WTC11 (cell line): ENCODE data around the gene KCNMA1. TPM values are rescaled to one million over a fixed set of nuclear protein-coding genes. Genes with fewer than 3 reads are reported as not detected.

Source experiments
- ATAC-seq: fragments of 200-7000 bp; cut with Tn5 transposase; 2 replicates; pipeline ENCODE4 v1.10.0; 2021; ENCODE audit warnings: mild to moderate bottlenecking, moderate library complexity
- CTCF ChIA-PET: fragments of 300-600 bp; sonication (Branson Sonifier 250); formaldehyde crosslinking; loops from one replicate; lab custom pipeline; 2021; ENCODE audit warnings: antibody characterized with exemption; lab: Charles Lee
- POLR2A ChIA-PET: fragments of 350-600 bp; sonication (Branson Sonifier 250); formaldehyde crosslinking; loops from one replicate; lab custom pipeline; 2021; ENCODE audit warnings: antibody characterized with exemption; lab: Charles Lee
- DNase-seq: peaks from one replicate; pipeline ENCODE4 v3.0.0; 2021; ENCODE audit warnings: low spot score
- H3K27ac Mint-ChIP-seq: 2 replicates; pipeline ENCODE4 v1.8.0; 2021; ENCODE audit warnings: mixed read lengths
- H3K27me3 Mint-ChIP-seq: 2 replicates; pipeline ENCODE4 v1.8.0; 2021; ENCODE audit warnings: low read depth, mild to moderate bottlenecking, moderate library complexity, mixed read lengths
- H3K36me3 Mint-ChIP-seq: 2 replicates; pipeline ENCODE4 v1.8.0; 2021; ENCODE audit warnings: mixed read lengths
- H3K4me1 Mint-ChIP-seq: 2 replicates; pipeline ENCODE4 v1.8.0; 2022; ENCODE audit warnings: mixed read lengths
- H3K4me3 Mint-ChIP-seq: 2 replicates; pipeline ENCODE4 v1.8.0; 2021; ENCODE audit warnings: mild to moderate bottlenecking, moderate library complexity, mixed read lengths
- H3K9me3 Mint-ChIP-seq: 2 replicates; pipeline ENCODE4 v1.8.0; 2021; ENCODE audit warnings: mixed read lengths
- ARID4B ChIP-seq: sonication (generic); formaldehyde crosslinking; IDR thresholded peaks from 2 replicates; pipeline ENCODE4 v1.8.0; 2023; ENCODE audit warnings: missing genetic modification reagents, mild to moderate bottlenecking, borderline replicate concordance
- ATF1 ChIP-seq: sonication (generic); formaldehyde crosslinking; IDR thresholded peaks from 2 replicates; pipeline ENCODE4 v1.8.1; 2023; ENCODE audit warnings: mild to moderate bottlenecking, moderate library complexity, missing genetic modification reagents
- ETV6 ChIP-seq: sonication (generic); formaldehyde crosslinking; IDR thresholded peaks from 2 replicates; pipeline ENCODE4 v1.8.1; 2022; ENCODE audit warnings: mild to moderate bottlenecking, missing genetic modification reagents
- FOXJ3 ChIP-seq: sonication (generic); formaldehyde crosslinking; IDR thresholded peaks from 2 replicates; pipeline ENCODE4 v1.9.0; 2021; ENCODE audit warnings: missing genetic modification reagents, mild to moderate bottlenecking, borderline replicate concordance
- HMGXB4 ChIP-seq: sonication (generic); formaldehyde crosslinking; IDR thresholded peaks from 2 replicates; pipeline ENCODE4 v1.8.1; 2023; ENCODE audit warnings: mild to moderate bottlenecking, moderate library complexity, missing genetic modification reagents
- JAZF1 ChIP-seq: fragments of 250-450 bp; sonication (Bioruptor Pico); IDR thresholded peaks from 2 replicates; pipeline ENCODE4 v1.9.0; 2021; ENCODE audit warnings: moderate library complexity, mild to moderate bottlenecking, inconsistent platforms
- KAT7 ChIP-seq: sonication (generic); formaldehyde crosslinking; IDR thresholded peaks from 2 replicates; pipeline ENCODE4 v1.8.1; 2023; ENCODE audit warnings: missing genetic modification reagents, mild to moderate bottlenecking, borderline replicate concordance
- OVOL2 ChIP-seq: fragments of 250-450 bp; sonication (Bioruptor Pico); IDR thresholded peaks from 2 replicates; pipeline ENCODE4 v1.9.0; 2021; ENCODE audit warnings: mild to moderate bottlenecking, borderline replicate concordance
- ZBTB21 ChIP-seq: sonication (generic); formaldehyde crosslinking; IDR thresholded peaks from 2 replicates; pipeline ENCODE4 v1.8.1; 2023; ENCODE audit warnings: mild to moderate bottlenecking, missing genetic modification reagents, borderline replicate concordance
- ZBTB43 ChIP-seq: sonication (generic); formaldehyde crosslinking; IDR thresholded peaks from 2 replicates; pipeline ENCODE4 v1.8.1; 2023; ENCODE audit warnings: mild to moderate bottlenecking, missing genetic modification reagents
- ZNF138 ChIP-seq: sonication (generic); formaldehyde crosslinking; conservative IDR thresholded peaks from 2 replicates; pipeline ENCODE4 v1.8.1; 2022; ENCODE audit warnings: mild to moderate bottlenecking, moderate library complexity, missing genetic modification reagents
- total RNA-seq: library from RNA; stranded (reverse); gene quantifications from 3 replicates; pipeline ENCODE4 v1.2.3, GENCODE V29; 2021
- TF ChIP-seq, protein P1 (sequence below): sonication (generic); formaldehyde crosslinking; IDR thresholded peaks from 2 replicates; pipeline ENCODE4 v1.8.0; 2022; ENCODE audit warnings: mild to moderate bottlenecking, missing genetic modification reagents
- TF ChIP-seq, protein P2 (sequence below): fragments of 200-600 bp; IDR thresholded peaks from 2 replicates; pipeline ENCODE4 v1.8.0; 2022; ENCODE audit warnings: antibody characterized with exemption
- TF ChIP-seq, protein P3 (sequence below): sonication (generic); formaldehyde crosslinking; IDR thresholded peaks from 2 replicates; pipeline ENCODE4 v1.8.1; 2022; ENCODE audit warnings: mild to moderate bottlenecking, missing genetic modification reagents, moderate library complexity, borderline replicate concordance

KCNMA1 gene
- total RNA-seq, 1 experiment from 2014 or later: 7.3 TPM

GRCh38 chr10:77393411-77393810, 244.2 kb downstream of the KCNMA1 start (continued):
- TF ChIP-seq ARID4B (CRISPR knock-in tag): no peak
- TF ChIP-seq, protein P1, sequence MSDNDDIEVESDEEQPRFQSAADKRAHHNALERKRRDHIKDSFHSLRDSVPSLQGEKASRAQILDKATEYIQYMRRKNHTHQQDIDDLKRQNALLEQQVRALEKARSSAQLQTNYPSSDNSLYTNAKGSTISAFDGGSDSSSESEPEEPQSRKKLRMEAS (CRISPR knock-in tag): no peak
- TF ChIP-seq JAZF1 (CRISPR knock-in tag): no peak

- no peak overlapping the region for H3K4me3 Mint-ChIP-seq
- CTCF ChIA-PET: interaction anchor here (0.7 to 3.6 kb wide), 12 partner anchors 9 to 376 kb away, joined by 3 to 14 read pairs (median 4); no protein-coding TSS in a partner anchor
- POLR2A ChIA-PET: no interaction called here
- no peaks in the 10 kb centered on the region for H3K9me3 Mint-ChIP-seq
- H3K27me3 Mint-ChIP-seq: no peaks in the 10 kb centered on the region
- no peaks in the 10 kb centered on the region for H3K36me3 Mint-ChIP-seq
- TF ChIP-seq KAT7 (CRISPR knock-in tag) (no peak), ETV6 (no peak), OVOL2 (no peak), ZNF138 (no peak), HMGXB4 (CRISPR knock-in tag) (no peak), FOXJ3 (CRISPR knock-in tag) (no peak), ZBTB21 (CRISPR knock-in tag) (no peak), ZBTB43 (no peak)
- TF ChIP-seq, protein P2, sequence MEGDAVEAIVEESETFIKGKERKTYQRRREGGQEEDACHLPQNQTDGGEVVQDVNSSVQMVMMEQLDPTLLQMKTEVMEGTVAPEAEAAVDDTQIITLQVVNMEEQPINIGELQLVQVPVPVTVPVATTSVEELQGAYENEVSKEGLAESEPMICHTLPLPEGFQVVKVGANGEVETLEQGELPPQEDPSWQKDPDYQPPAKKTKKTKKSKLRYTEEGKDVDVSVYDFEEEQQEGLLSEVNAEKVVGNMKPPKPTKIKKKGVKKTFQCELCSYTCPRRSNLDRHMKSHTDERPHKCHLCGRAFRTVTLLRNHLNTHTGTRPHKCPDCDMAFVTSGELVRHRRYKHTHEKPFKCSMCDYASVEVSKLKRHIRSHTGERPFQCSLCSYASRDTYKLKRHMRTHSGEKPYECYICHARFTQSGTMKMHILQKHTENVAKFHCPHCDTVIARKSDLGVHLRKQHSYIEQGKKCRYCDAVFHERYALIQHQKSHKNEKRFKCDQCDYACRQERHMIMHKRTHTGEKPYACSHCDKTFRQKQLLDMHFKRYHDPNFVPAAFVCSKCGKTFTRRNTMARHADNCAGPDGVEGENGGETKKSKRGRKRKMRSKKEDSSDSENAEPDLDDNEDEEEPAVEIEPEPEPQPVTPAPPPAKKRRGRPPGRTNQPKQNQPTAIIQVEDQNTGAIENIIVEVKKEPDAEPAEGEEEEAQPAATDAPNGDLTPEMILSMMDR: no peak
- peaks cover 40% of the 10 kb centered on the region for H3K4me1 Mint-ChIP-seq
- no peak for DNase-seq
- H3K27ac Mint-ChIP-seq: no peak overlapping the region
- no peak for ATAC-seq
These were observed 244.8 kb downstream of the KCNMA1 start for GRCh38 chr10:77392851-77393250.

DNA sequence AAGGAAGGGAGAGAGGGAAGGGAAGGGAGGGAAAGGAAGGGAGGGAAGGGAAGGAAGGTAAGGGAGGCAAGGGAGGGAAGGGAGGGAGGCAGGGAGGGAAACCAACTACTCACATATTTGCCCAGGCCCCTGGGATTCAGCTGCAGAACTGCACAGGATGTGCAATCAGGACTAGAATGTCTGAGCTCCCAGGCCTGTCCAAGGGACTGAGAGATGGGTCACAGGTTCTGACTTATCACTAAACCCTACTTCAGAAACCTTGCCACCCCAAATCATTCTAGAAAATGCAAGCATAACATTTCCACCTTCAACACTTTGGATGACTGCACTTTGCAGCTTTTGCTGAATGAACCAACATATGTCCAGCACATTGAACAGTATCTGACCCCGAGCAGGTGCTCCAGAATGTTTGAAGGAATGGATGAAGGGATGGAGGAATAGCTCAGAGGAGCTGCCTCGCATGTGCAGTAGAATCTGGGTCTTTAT, 245.3 kb downstream of the KCNMA1 start:
- no peak for ATAC-seq
- Mint-ChIP-seq H3K4me1 (peaks cover 42% of the 10 kb centered on the region), H3K27me3 (no peaks in the 10 kb centered on the region)
- TF ChIP-seq, protein P3, sequence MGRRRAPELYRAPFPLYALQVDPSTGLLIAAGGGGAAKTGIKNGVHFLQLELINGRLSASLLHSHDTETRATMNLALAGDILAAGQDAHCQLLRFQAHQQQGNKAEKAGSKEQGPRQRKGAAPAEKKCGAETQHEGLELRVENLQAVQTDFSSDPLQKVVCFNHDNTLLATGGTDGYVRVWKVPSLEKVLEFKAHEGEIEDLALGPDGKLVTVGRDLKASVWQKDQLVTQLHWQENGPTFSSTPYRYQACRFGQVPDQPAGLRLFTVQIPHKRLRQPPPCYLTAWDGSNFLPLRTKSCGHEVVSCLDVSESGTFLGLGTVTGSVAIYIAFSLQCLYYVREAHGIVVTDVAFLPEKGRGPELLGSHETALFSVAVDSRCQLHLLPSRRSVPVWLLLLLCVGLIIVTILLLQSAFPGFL (CRISPR knock-in tag): no peak
- no peak for TF ChIP-seq ZBTB21 (CRISPR knock-in tag)
- TF ChIP-seq ATF1: no peak
- TF ChIP-seq, all 79 proteins: peak for 0
- Mint-ChIP-seq H3K4me3 (no peak overlapping the region), H3K27ac (no peak overlapping the region), H3K9me3 (no peaks in the 10 kb centered on the region), H3K36me3 (no peaks in the 10 kb centered on the region)
- no peak for DNase-seq
- CTCF ChIA-PET: interaction anchor here (0.7 to 3.6 kb wide), 20 partner anchors 8 to 377 kb away, joined by 3 to 14 read pairs (median 4); no protein-coding TSS in a partner anchor
- POLR2A ChIA-PET: no interaction called here
